IMR-90 (cell line): ENCODE measurements around the gene FOLH1. TPM values are rescaled to one million over a fixed set of nuclear protein-coding genes. Genes with fewer than 3 reads are reported as not detected.
"Not testable (repeated sequence)": the region's sequence is repeated elsewhere in the genome, so short reads cannot be mapped to it uniquely, and the experiment has no call there.

Source experiments
- ATAC-seq: fragments of 200-7000 bp; cut with Tn5 transposase; 2 replicates; pipeline ENCODE4 v1.9.1; 2020; ENCODE audit warnings: low read depth, mild to moderate bottlenecking, moderate library complexity
- BruUV-seq: library from RNA; stranded (reverse); fragments of 400-500 nt; replicated peaks from 2 replicates; lab custom pipeline; 2021; lab: Mats Ljungman, UMichigan
- CTCF ChIA-PET: fragments of 300-600 bp; formaldehyde crosslinking; extraction: SDS; loops from one replicate; lab custom pipeline; 2021; ENCODE audit warnings: antibody characterized with exemption; lab: Yijun Ruan, JAX
- POLR2A ChIA-PET: fragments of 300-600 bp; sonication (Branson Sonifier 250); formaldehyde crosslinking; loops from one replicate; lab custom pipeline; 2022; ENCODE audit warnings: antibody characterized with exemption; ENCODE audit not compliant: unreplicated experiment; lab: Charles Lee
- DNase-seq: peaks from one replicate; pipeline ENCODE4 v3.0.0; 2013
- H2AFZ ChIP-seq: replicated peaks from 2 replicates; pipeline ENCODE3; 2013; ENCODE audit warnings: low read length, mild to moderate bottlenecking; ENCODE audit not compliant: poor library complexity
- H2AK5ac ChIP-seq: 2 replicates; pipeline ENCODE4 v1.6.1; 2013; ENCODE audit warnings: low read depth, low read length, inconsistent platforms
- H2AK9ac ChIP-seq: replicated peaks from 2 replicates; pipeline ENCODE3; 2013; ENCODE audit warnings: mild to moderate bottlenecking, low read depth, low read length, moderate library complexity; ENCODE audit not compliant: poor library complexity
- H2BK120ac ChIP-seq: 2 replicates; pipeline ENCODE4 v1.6.1; 2013; ENCODE audit warnings: low read depth, low read length, inconsistent platforms
- H2BK15ac ChIP-seq: 3 replicates; pipeline ENCODE4 v1.6.1; 2013; ENCODE audit warnings: low read depth, low read length, inconsistent platforms
- H2BK20ac ChIP-seq: 2 replicates; pipeline ENCODE4 v1.6.1; 2013; ENCODE audit warnings: low read depth, mild to moderate bottlenecking, inconsistent platforms, low read length, moderate library complexity
- H2BK5ac ChIP-seq: 2 replicates; pipeline ENCODE4 v1.6.1; 2013; ENCODE audit warnings: mild to moderate bottlenecking, low read depth, low read length, inconsistent platforms; ENCODE audit not compliant: poor library complexity, severe bottlenecking
- H3K14ac ChIP-seq: replicated peaks from 2 replicates; pipeline ENCODE4 v1.6.1; 2013; ENCODE audit warnings: low read depth, low read length, inconsistent platforms
- H3K18ac ChIP-seq: 2 replicates; pipeline ENCODE4 v1.6.1; 2013; ENCODE audit warnings: low read depth, low read length, control low read depth
- H3K23ac ChIP-seq: 2 replicates; pipeline ENCODE4 v1.6.1; 2013; ENCODE audit warnings: low read depth, low read length, inconsistent platforms
- H3K27ac ChIP-seq: 2 replicates; pipeline ENCODE4 v1.5.1; 2013; ENCODE audit warnings: mild to moderate bottlenecking, control low read depth, low read length; ENCODE audit not compliant: insufficient read depth
- H3K27me3 ChIP-seq: 2 replicates; pipeline ENCODE4 v1.6.1; 2013; ENCODE audit warnings: low read length; ENCODE audit not compliant: control insufficient read depth, insufficient read depth
- H3K36me3 ChIP-seq: 2 replicates; pipeline ENCODE4 v1.6.1; 2013; ENCODE audit warnings: low read length, mixed read lengths; ENCODE audit not compliant: control insufficient read depth, insufficient read depth
- H3K4ac ChIP-seq: 2 replicates; pipeline ENCODE4 v1.6.1; 2013; ENCODE audit warnings: low read depth, low read length, inconsistent platforms
- H3K4me1 ChIP-seq: 2 replicates; pipeline ENCODE4 v1.6.1; 2013; ENCODE audit warnings: low read length, mixed read lengths; ENCODE audit not compliant: control insufficient read depth, insufficient read depth
- H3K4me2 ChIP-seq: 2 replicates; pipeline ENCODE4 v1.6.1; 2013; ENCODE audit warnings: low read depth, mild to moderate bottlenecking, control low read depth, low read length, moderate library complexity
- H3K4me3 ChIP-seq: 2 replicates; pipeline ENCODE4 v1.5.1; 2013; ENCODE audit warnings: low read depth, mild to moderate bottlenecking, control low read depth, low read length, moderate library complexity; ENCODE audit not compliant: insufficient read depth
- H3K56ac ChIP-seq: 2 replicates; pipeline ENCODE4 v1.6.1; 2013; ENCODE audit warnings: low read length, inconsistent platforms; ENCODE audit not compliant: insufficient read depth; ENCODE audit errors: extremely low read depth
- H3K79me1 ChIP-seq, 2 experiments: 2 replicates each; pipeline ENCODE4 v1.6.1; 2013; ENCODE audit warnings: low read length in 2 of 2, inconsistent platforms in 1 of 2, low read depth in 1 of 2
- H3K9ac ChIP-seq: 2 replicates; pipeline ENCODE4 v1.6.1; 2013; ENCODE audit warnings: low read depth, low read length, control low read depth
- H3K9me1 ChIP-seq: 2 replicates; pipeline ENCODE4 v1.6.1; 2013; ENCODE audit warnings: low read length, inconsistent platforms; ENCODE audit not compliant: insufficient read depth
- H3K9me3 ChIP-seq: 2 replicates; pipeline ENCODE4 v1.6.1; 2013; ENCODE audit warnings: low read length; ENCODE audit not compliant: control insufficient read depth, insufficient read depth
- H4K20me1 ChIP-seq: 2 replicates; pipeline ENCODE4 v1.6.1; 2013; ENCODE audit warnings: low read length, inconsistent platforms; ENCODE audit not compliant: insufficient read depth
- H4K5ac ChIP-seq: 2 replicates; pipeline ENCODE4 v1.6.1; 2013; ENCODE audit warnings: mild to moderate bottlenecking, low read depth, low read length, control low read depth
- H4K8ac ChIP-seq, 2 experiments: 2 replicates each; pipeline ENCODE4 v1.6.1; 2013; ENCODE audit warnings: low read depth in 2 of 2, low read length in 2 of 2, control low read depth in 1 of 2, inconsistent platforms in 1 of 2
- H4K91ac ChIP-seq: 2 replicates; pipeline ENCODE4 v1.6.1; 2013; ENCODE audit warnings: low read depth, low read length, inconsistent platforms; ENCODE audit not compliant: insufficient read depth
- WGBS, 2 experiments: methylation state at CpG; one replicate each; pipeline versions ENCODE4 v1.1.5 to v1.1.7; 2013; ENCODE audit warnings: missing lambda C conversion rate in 2 of 2; ENCODE audit not compliant: insufficient read length in 1 of 2; ENCODE audit errors: extremely low coverage in 2 of 2; 5-methylcytosine and 5-hydroxymethylcytosine counted together
- dilution Hi-C: fragments of 300-500 bp; cut with HindIII; formaldehyde crosslinking; loops from one replicate; pipeline ENCODE4 v1.14.3; 2018; ENCODE audit warnings: low sequenced_read_pairs; ENCODE audit not compliant: unreplicated experiment
- in situ Hi-C: fragments of 300-500 bp; cut with MboI; formaldehyde crosslinking; loops from 3 replicates; pipeline ENCODE4 v1.14.3; 2019; ENCODE audit warnings: low sequenced_read_pairs, inconsistent platforms, mixed read lengths
- intact Hi-C: fragments of 100-400 bp; cut with micrococcal nuclease; formaldehyde crosslinking; loops from 2 replicates; pipeline ENCODE4 v1.10.0; 2022
- polyA plus RNA-seq, 3 experiments: library from polyadenylated mRNA; depleted of rRNA; stranded (reverse); fragments of >200 nt; gene quantifications; 2 replicates each; pipeline ENCODE4 v1.2.3, GENCODE V29; 2012; ENCODE audit warnings: low replicate concordance in 1 of 3
- total RNA-seq: library from RNA; depleted of rRNA; stranded (reverse); fragments of >200 nt; gene quantifications from 2 replicates; pipeline ENCODE4 v1.2.3, GENCODE V29; 2012; rRNA removed

The FOLH1 gene
- total and polyA plus RNA-seq, 2 of the 4 experiments (the other 2 are of a cell fraction): not detected

DNA sequence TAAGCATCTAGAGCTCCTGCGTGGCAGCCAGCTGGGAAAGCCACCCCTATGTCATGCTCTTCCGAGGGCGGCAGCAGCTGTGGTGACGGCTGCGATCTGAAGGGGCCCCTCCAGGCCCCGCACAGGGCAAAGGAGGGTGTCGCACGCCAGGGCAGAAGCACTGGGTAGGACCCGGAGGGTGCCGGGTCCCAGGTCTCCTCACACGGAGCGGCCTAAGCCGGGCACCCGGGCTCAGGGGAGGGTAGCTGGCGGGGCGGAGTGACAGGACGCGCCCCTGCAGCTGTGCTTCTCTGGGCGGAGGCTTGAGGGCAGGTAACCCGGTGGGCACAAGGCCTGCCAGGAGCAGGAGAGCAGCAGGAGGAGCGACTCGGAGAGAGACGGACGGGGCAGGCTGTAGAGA is 106.0 kb downstream of the FOLH1 start:
- not testable (repeated sequence) for H3K23ac ChIP-seq

More for the DNA sequence above, 106.0 kb downstream of the FOLH1 start:
- WGBS, 2 experiments: no CpG with 5 or more reads among the region's 24 CpGs
- H2BK5ac ChIP-seq, H2BK120ac ChIP-seq, H2AK5ac ChIP-seq, H3K14ac ChIP-seq, CTCF ChIA-PET, ATAC-seq, H3K9me1 ChIP-seq, H3K4me1 ChIP-seq, dilution Hi-C loops, H3K27me3 ChIP-seq, H3K36me3 ChIP-seq, H2AFZ ChIP-seq, H2AK9ac ChIP-seq, H4K91ac ChIP-seq, H4K8ac ChIP-seq, BruUV-seq, H3K4ac ChIP-seq, H3K9ac ChIP-seq, H3K18ac ChIP-seq, H2BK15ac ChIP-seq, DNase-seq, H3K9me3 ChIP-seq, H3K79me1 ChIP-seq, in situ Hi-C loops, H3K27ac ChIP-seq, H3K4me2 ChIP-seq, H2BK20ac ChIP-seq, H3K4me3 ChIP-seq, H4K20me1 ChIP-seq, POLR2A ChIA-PET, H3K56ac ChIP-seq, H4K5ac ChIP-seq, intact Hi-C loops: not testable (repeated sequence)

Other genes with a start within 250 kb of the FOLH1 start
- gene TRIM51G, start 224.7 kb downstream of the FOLH1 start, total RNA-seq: not detected in 2 replicates
- gene TRIM51G, start 224.7 kb downstream of the FOLH1 start, polyA plus RNA-seq (2012; rRNA removed): not detected in 2 replicates
- gene TRIM49B, start 179.8 kb downstream of the FOLH1 start, total RNA-seq: not detected in 2 replicates
- gene TRIM49B, start 179.8 kb downstream of the FOLH1 start, polyA plus RNA-seq (2012; rRNA removed): not detected in 2 replicates
- not detected in 2 replicates for gene TRIM64C, start 149.5 kb downstream of the FOLH1 start, total RNA-seq
- not detected in 2 replicates for gene TRIM64C, start 149.5 kb downstream of the FOLH1 start, polyA plus RNA-seq (2012; rRNA removed)